PC-9 (cell line): ENCODE measurements around the gene PDE4B. TPM values are rescaled to one million over a fixed set of nuclear protein-coding genes. Genes with fewer than 3 reads are reported as not detected.

Source experiments
- BruUV-seq: library from RNA; stranded (reverse); fragments of 400-500 nt; replicated peaks from 2 replicates; lab custom pipeline; 2021; lab: Mats Ljungman, UMichigan
- CTCF ChIA-PET: fragments of 300-600 bp; sonication (Branson Sonifier 250); formaldehyde crosslinking; loops from one replicate; lab custom pipeline; 2022; ENCODE audit warnings: antibody characterized with exemption; lab: Charles Lee
- POLR2A ChIA-PET: fragments of 300-600 bp; sonication (Branson Sonifier 250); formaldehyde crosslinking; loops from one replicate; lab custom pipeline; 2022; ENCODE audit warnings: antibody characterized with exemption; ENCODE audit not compliant: unreplicated experiment; lab: Charles Lee
- DNase-seq, 2 experiments: peaks; one replicate each; pipeline versions ENCODE4 v3.0.0 to v3.0.0-alpha.2; 2015 to 2022; ENCODE audit warnings: mixed read lengths in 1 of 2
- H2AFZ ChIP-seq: fragments of 200-600 bp; sonication (generic); 2 replicates; pipeline ENCODE4 v1.8.1; 2017; ENCODE audit warnings: antibody characterized with exemption
- H3F3A ChIP-seq: fragments of 200-600 bp; sonication (generic); 2 replicates; pipeline ENCODE4 v1.8.1; 2017; ENCODE audit warnings: antibody characterized with exemption, mild to moderate bottlenecking, low read depth; ENCODE audit not compliant: insufficient read depth
- H3K27ac ChIP-seq: fragments of 200-600 bp; sonication (generic); 2 replicates; pipeline ENCODE4 v1.6.1; 2016; ENCODE audit warnings: mixed run types
- H3K27me3 ChIP-seq: fragments of 200-600 bp; sonication (generic); 2 replicates; pipeline ENCODE4 v1.6.1; 2016; ENCODE audit warnings: low read depth, mixed run types; ENCODE audit not compliant: insufficient read depth
- H3K36me3 ChIP-seq: fragments of 200-600 bp; sonication (generic); 2 replicates; pipeline ENCODE4 v1.6.1; 2016; ENCODE audit warnings: low read depth, mixed run types
- H3K4me1 ChIP-seq: fragments of 200-600 bp; sonication (generic); replicated peaks from 2 replicates; pipeline ENCODE4 v1.6.1; 2016; ENCODE audit warnings: mixed run types; ENCODE audit not compliant: insufficient read depth
- H3K4me2 ChIP-seq: fragments of 200-600 bp; sonication (generic); 2 replicates; pipeline ENCODE4 v1.6.1; 2017; ENCODE audit warnings: mixed run types
- H3K4me3 ChIP-seq: fragments of 200-600 bp; sonication (generic); 2 replicates; pipeline ENCODE4 v1.6.1; 2016; ENCODE audit warnings: mixed run types
- H3K79me2 ChIP-seq: fragments of 200-600 bp; sonication (generic); 2 replicates; pipeline ENCODE4 v1.6.1; 2017; ENCODE audit warnings: low read depth, mixed run types
- H3K9me2 ChIP-seq: fragments of 200-600 bp; sonication (generic); 2 replicates; pipeline ENCODE4 v1.8.1; 2017; ENCODE audit warnings: mild to moderate bottlenecking; ENCODE audit not compliant: insufficient read depth
- H3K9me3 ChIP-seq: fragments of 200-600 bp; sonication (generic); 2 replicates; pipeline ENCODE4 v1.8.1; 2016; ENCODE audit warnings: low read depth; ENCODE audit not compliant: insufficient read depth
- H4K20me1 ChIP-seq: fragments of 200-600 bp; sonication (generic); 2 replicates; pipeline ENCODE4 v1.8.1; 2017; ENCODE audit not compliant: insufficient read depth
- CTCF ChIP-seq: fragments of 200-600 bp; sonication (generic); conservative IDR thresholded peaks from 2 replicates; pipeline ENCODE4 v1.6.1; 2017; ENCODE audit warnings: mixed run types, antibody characterized with exemption, mild to moderate bottlenecking, moderate library complexity
- EZH2 ChIP-seq: fragments of 200-600 bp; sonication (generic); IDR thresholded peaks from 2 replicates; pipeline ENCODE4 v1.8.0; 2017; ENCODE audit warnings: antibody characterized with exemption, low read depth
- intact Hi-C: fragments of 100-400 bp; cut with micrococcal nuclease; formaldehyde crosslinking; loops from one replicate; pipeline ENCODE4 v1.10.0; 2022; ENCODE audit not compliant: unreplicated experiment
- total RNA-seq: library from RNA; stranded (reverse); gene quantifications from 2 replicates; pipeline ENCODE4 v1.2.3, GENCODE V29; 2021

PDE4B gene
- total RNA-seq, 1 experiment from 2014 or later, result 1.3 TPM

- H3K4me1 ChIP-seq, result no peaks in the 10 kb centered on the region
- CTCF ChIA-PET, result no interaction called here
These were observed 474.7 kb downstream of the PDE4B start for GRCh38 chr1:66267201-66267940.

GRCh38 chr1:66269222-66269621, 476.5 kb downstream of the PDE4B start:
- intact Hi-C loops, result no loop called here
- no peaks in the 10 kb centered on the region for H3K79me2 ChIP-seq
- no peak overlapping the region for H2AFZ ChIP-seq
- no peaks in the 10 kb centered on the region for H3K9me2 ChIP-seq
- no peak overlapping the region for H3K4me2 ChIP-seq
- ChIA-PET POLR2A (no interaction called here), CTCF (no interaction called here)
- DNase-seq, result no peak
- no peaks in the 10 kb centered on the region for H3K4me1 ChIP-seq
- no TSS peak for BruUV-seq
- H4K20me1 ChIP-seq, result no peaks in the 10 kb centered on the region
- no peaks in the 10 kb centered on the region for H3K36me3 ChIP-seq
- no peaks in the 10 kb centered on the region for H3K9me3 ChIP-seq
- no peaks in the 10 kb centered on the region for H3F3A ChIP-seq
- H3K4me3 ChIP-seq, result no peak overlapping the region
- TF ChIP-seq EZH2, result no peak
- TF ChIP-seq CTCF, result no peak
- H3K27ac ChIP-seq, result no peak overlapping the region
- H3K27me3 ChIP-seq, result no peaks in the 10 kb centered on the region

More at GRCh38 chr1:66267201-66267940, 474.7 kb downstream of the PDE4B start:
- Histone ChIP-seq H3K4me2 (no peak overlapping the region), H3K79me2 (no peaks in the 10 kb centered on the region), H4K20me1 (no peaks in the 10 kb centered on the region), H3K36me3 (no peaks in the 10 kb centered on the region), H3K27ac (no peak overlapping the region), H3K9me3 (no peaks in the 10 kb centered on the region), H3K4me3 (no peak overlapping the region), H3K27me3 (no peaks in the 10 kb centered on the region), H2AFZ (no peak overlapping the region), H3F3A (no peaks in the 10 kb centered on the region), H3K9me2 (no peaks in the 10 kb centered on the region)
- intact Hi-C loops, result no loop called here
- POLR2A ChIA-PET, result interaction anchor here (0.6 to 0.9 kb wide), 2 partner anchors 59 to 65 kb away, joined by 3 to 11 read pairs; no protein-coding TSS in a partner anchor
- no TSS peak for BruUV-seq
- no peak for TF ChIP-seq EZH2
- TF ChIP-seq CTCF, result no peak
- no peak for DNase-seq

GRCh38 chr1:66270119-66270812, 477.6 kb downstream of the PDE4B start:
- H3K4me1 ChIP-seq, result no peaks in the 10 kb centered on the region
- DNase-seq, result no peak
- no TSS peak for BruUV-seq
- no peak overlapping the region for H3K4me3 ChIP-seq
- H3K79me2 ChIP-seq, result no peaks in the 10 kb centered on the region
- no peaks in the 10 kb centered on the region for H3K9me2 ChIP-seq
- no peak for TF ChIP-seq EZH2
- TF ChIP-seq CTCF, result no peak
- CTCF ChIA-PET, result no interaction called here
- intact Hi-C loops, result loop anchor here (2.0 kb wide), 1 partner anchor 25 kb away; no protein-coding TSS in a partner anchor
- no peaks in the 10 kb centered on the region for H3K9me3 ChIP-seq
- no peaks in the 10 kb centered on the region for H4K20me1 ChIP-seq
- no peak overlapping the region for H3K4me2 ChIP-seq
- H3K27ac ChIP-seq, result no peak overlapping the region
- POLR2A ChIA-PET, result no interaction called here
- no peaks in the 10 kb centered on the region for H3K36me3 ChIP-seq
- H3K27me3 ChIP-seq, result no peaks in the 10 kb centered on the region
- no peaks in the 10 kb centered on the region for H3F3A ChIP-seq
- no peak overlapping the region for H2AFZ ChIP-seq
